H9 (cell line): ENCODE data around the gene SLX4IP. TPM values are rescaled to one million over a fixed set of nuclear protein-coding genes. Genes with fewer than 3 reads are reported as not detected.

Source experiments
- DNase-seq: peaks from one replicate; pipeline ENCODE4 v3.0.0-alpha.2; 2017
- H2AFZ ChIP-seq: one replicate; pipeline ENCODE4 v1.6.1; 2013; ENCODE audit warnings: mild to moderate bottlenecking, low read length, control low read depth, moderate library complexity
- H2AK5ac ChIP-seq: 2 replicates; pipeline ENCODE4 v1.6.1; 2013; ENCODE audit warnings: low read length, control low read depth, mixed read lengths; ENCODE audit not compliant: insufficient read length
- H2BK120ac ChIP-seq: one replicate; pipeline ENCODE4 v1.6.1; 2013; ENCODE audit warnings: low read depth, mild to moderate bottlenecking, low read length, control low read depth, inconsistent platforms; ENCODE audit not compliant: poor library complexity, severe bottlenecking
- H2BK12ac ChIP-seq: 2 replicates; pipeline ENCODE4 v1.6.1; 2013; ENCODE audit warnings: low read length, control low read depth, mixed read lengths, low read depth; ENCODE audit not compliant: insufficient read length
- H2BK15ac ChIP-seq: 2 replicates; pipeline ENCODE4 v1.6.1; 2013; ENCODE audit warnings: low read depth, low read length, control low read depth
- H2BK20ac ChIP-seq: one replicate; pipeline ENCODE4 v1.6.1; 2013; ENCODE audit warnings: low read depth, mild to moderate bottlenecking, low read length, control low read depth, inconsistent platforms; ENCODE audit not compliant: poor library complexity, severe bottlenecking
- H2BK5ac ChIP-seq: 2 replicates; pipeline ENCODE4 v1.6.1; 2013; ENCODE audit warnings: low read length, control low read depth, mixed read lengths; ENCODE audit not compliant: insufficient read length
- H3K14ac ChIP-seq: 2 replicates; pipeline ENCODE4 v1.6.1; 2013; ENCODE audit warnings: low read length, control low read depth; ENCODE audit not compliant: insufficient read depth
- H3K18ac ChIP-seq: 2 replicates; pipeline ENCODE4 v1.6.1; 2013; ENCODE audit warnings: low read depth, mild to moderate bottlenecking, mixed read lengths, low read length, control low read depth; ENCODE audit not compliant: insufficient read length
- H3K23ac ChIP-seq: 2 replicates; pipeline ENCODE4 v1.6.1; 2013; ENCODE audit warnings: low read length, control low read depth, mixed read lengths, low read depth; ENCODE audit not compliant: insufficient read length
- H3K23me2 ChIP-seq: 2 replicates; pipeline ENCODE4 v1.6.1; 2013; ENCODE audit warnings: low read depth, mild to moderate bottlenecking, mixed read lengths, low read length, control low read depth; ENCODE audit not compliant: insufficient read length, poor library complexity, severe bottlenecking
- H3K27ac ChIP-seq: 2 replicates; pipeline ENCODE4 v1.5.1; 2013; ENCODE audit warnings: low read length, control low read depth, mixed read lengths, low read depth; ENCODE audit not compliant: insufficient read length
- H3K27me3 ChIP-seq: 2 replicates; pipeline ENCODE4 v1.6.1; 2013; ENCODE audit warnings: low read length, control low read depth, inconsistent platforms; ENCODE audit not compliant: insufficient read depth
- H3K4ac ChIP-seq: 2 replicates; pipeline ENCODE4 v1.6.1; 2013; ENCODE audit warnings: low read depth, mild to moderate bottlenecking, control low read depth, inconsistent platforms, low read length, moderate library complexity
- H3K4me1 ChIP-seq: 2 replicates; pipeline ENCODE4 v1.6.1; 2013; ENCODE audit warnings: low read length, control low read depth, inconsistent platforms; ENCODE audit not compliant: insufficient read depth
- H3K4me2 ChIP-seq: 2 replicates; pipeline ENCODE4 v1.6.1; 2013; ENCODE audit warnings: low read length, control low read depth, mixed read lengths; ENCODE audit not compliant: insufficient read length, insufficient read depth
- H3K56ac ChIP-seq: 2 replicates; pipeline ENCODE4 v1.6.1; 2013; ENCODE audit warnings: low read depth, mild to moderate bottlenecking, mixed read lengths, low read length, control low read depth; ENCODE audit not compliant: insufficient read length
- H3K79me1 ChIP-seq: 2 replicates; pipeline ENCODE4 v1.6.1; 2013; ENCODE audit warnings: low read depth, mild to moderate bottlenecking, moderate library complexity, low read length, control low read depth, inconsistent platforms; ENCODE audit not compliant: insufficient read depth, poor library complexity, severe bottlenecking
- H3K79me2 ChIP-seq: 2 replicates; pipeline ENCODE4 v1.6.1; 2013; ENCODE audit warnings: low read length, control low read depth, inconsistent platforms; ENCODE audit not compliant: insufficient read depth
- H3K9ac ChIP-seq: 2 replicates; pipeline ENCODE4 v1.6.1; 2013; ENCODE audit warnings: low read length, control low read depth, mixed read lengths; ENCODE audit not compliant: insufficient read length; ENCODE audit errors: extremely low read depth
- H3K9me3 ChIP-seq: one replicate; pipeline ENCODE4 v1.6.1; 2013; ENCODE audit warnings: low read depth, low read length, inconsistent platforms; ENCODE audit not compliant: control insufficient read depth
- H3T11ph ChIP-seq: one replicate; pipeline ENCODE4 v1.6.1; 2013; ENCODE audit warnings: mild to moderate bottlenecking, low read length, control low read depth, inconsistent platforms
- H4K20me1 ChIP-seq: one replicate; pipeline ENCODE4 v1.6.1; 2013; ENCODE audit not compliant: control insufficient read depth, insufficient read length, insufficient read depth
- H4K5ac ChIP-seq: 2 replicates; pipeline ENCODE4 v1.6.1; 2013; ENCODE audit warnings: low read depth, mild to moderate bottlenecking, mixed read lengths, low read length, control low read depth; ENCODE audit not compliant: insufficient read length
- H4K8ac ChIP-seq: replicated peaks from 2 replicates; pipeline ENCODE4 v1.6.1; 2013; ENCODE audit warnings: low read length, control low read depth, mixed read lengths, low read depth; ENCODE audit not compliant: insufficient read length
- H4K91ac ChIP-seq: 2 replicates; pipeline ENCODE4 v1.6.1; 2013; ENCODE audit warnings: low read depth, mild to moderate bottlenecking, moderate library complexity, mixed read lengths, low read length, control low read depth; ENCODE audit not compliant: insufficient read length
- H3K27ac Mint-ChIP-seq, 3 experiments: 2 replicates in 2 of 3; 3 replicates in 1 of 3; pipeline ENCODE4 v1.8.0; 2020 to 2021; ENCODE audit warnings: mixed read lengths in 3 of 3, mild to moderate bottlenecking in 1 of 3, moderate library complexity in 1 of 3
- H3K27me3 Mint-ChIP-seq: 2 replicates; pipeline ENCODE4 v1.8.0; 2021; ENCODE audit warnings: low read depth, mild to moderate bottlenecking, moderate library complexity, mixed read lengths
- H3K36me3 Mint-ChIP-seq, 3 experiments: 2 replicates in 2 of 3; 3 replicates in 1 of 3; pipeline ENCODE4 v1.8.0; 2020 to 2021; ENCODE audit warnings: low read depth in 3 of 3, mixed read lengths in 3 of 3; ENCODE audit not compliant: insufficient read depth in 1 of 3
- H3K4me1 Mint-ChIP-seq, 2 experiments: 2 replicates each; pipeline ENCODE4 v1.8.0; 2020; ENCODE audit warnings: mixed read lengths in 2 of 2
- H3K4me3 Mint-ChIP-seq, 2 experiments: 2 replicates in 1 of 2; 3 replicates in 1 of 2; pipeline ENCODE4 v1.8.0; 2020 to 2021; ENCODE audit warnings: mild to moderate bottlenecking in 2 of 2, mixed read lengths in 2 of 2, moderate library complexity in 1 of 2
- H3K9me3 Mint-ChIP-seq, 2 experiments: 2 replicates in 1 of 2; 3 replicates in 1 of 2; pipeline ENCODE4 v1.8.0; 2020; ENCODE audit warnings: mild to moderate bottlenecking in 2 of 2, mixed read lengths in 2 of 2, moderate library complexity in 1 of 2
- CTCF ChIP-seq: fragments of 200-600 bp; sonication (generic); conservative IDR thresholded peaks from 3 replicates; pipeline ENCODE4 v1.8.0; 2021; ENCODE audit warnings: antibody characterized with exemption, mild to moderate bottlenecking
- total RNA-seq: library from RNA; stranded (reverse); gene quantifications from 2 replicates; pipeline ENCODE4 v1.2.1, GENCODE V29; 2021

Gene SLX4IP
- total RNA-seq, 1 experiment from 2014 or later = 7.9 TPM

DNA sequence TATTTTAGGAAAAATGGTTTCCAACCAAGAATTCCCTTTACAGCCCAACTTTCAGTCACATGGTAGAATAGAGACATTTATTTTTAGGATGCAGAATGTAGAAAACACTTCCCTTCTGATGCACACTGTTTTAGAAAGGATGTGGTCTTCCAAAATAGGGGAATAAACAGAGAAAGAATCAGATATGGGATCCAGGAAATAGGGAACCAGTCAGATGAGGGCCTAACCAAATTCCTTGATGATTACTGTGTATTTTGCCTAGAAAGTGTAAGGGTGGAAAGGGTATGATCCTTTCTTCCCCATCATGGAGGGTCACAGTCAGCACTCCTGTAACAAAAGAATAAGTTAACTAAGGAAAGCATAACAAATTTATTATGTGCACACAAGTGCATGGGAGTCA, 27.4 kb downstream of the SLX4IP start:
- Histone ChIP-seq H3K14ac (no peak overlapping the region), H3K23ac (no peak overlapping the region), H2AK5ac (no peak overlapping the region), H3K9me3 (no peaks in the 10 kb centered on the region), H3K4ac (no peak overlapping the region), H3K23me2 (no peaks in the 10 kb centered on the region), H4K91ac (no peak overlapping the region), H3K56ac (no peak overlapping the region), H3K79me1 (peaks cover 5% of the 10 kb centered on the region), H2BK5ac (no peak overlapping the region), H3K4me2 (no peak overlapping the region), H3K18ac (no peak overlapping the region), H3T11ph (no peak overlapping the region), H3K4me1 (peaks cover 4% of the 10 kb centered on the region; the same call in 1 of the 2 replicates), H3K27ac (no peak overlapping the region), H3K27me3 (no peaks in the 10 kb centered on the region), H2BK12ac (no peak overlapping the region), H4K8ac (no peak overlapping the region), H2BK120ac (no peak overlapping the region), H4K20me1 (no peaks in the 10 kb centered on the region), H4K5ac (no peak overlapping the region), H3K79me2 (peaks cover 6% of the 10 kb centered on the region; the same call in 1 of the 2 replicates), H2BK15ac (no peak overlapping the region), H3K9ac (no peak overlapping the region), H2AFZ (no peak overlapping the region), H2BK20ac (no peak overlapping the region)
- H3K4me3 Mint-ChIP-seq = no peak overlapping the region
- TF ChIP-seq CTCF = no peak
- H3K36me3 Mint-ChIP-seq = peaks cover 18 to 23% (median 21%) of the 10 kb centered on the region in 3 experiments
- no peak for DNase-seq
- peaks cover 33 to 36% of the 10 kb centered on the region in 2 experiments for H3K4me1 Mint-ChIP-seq
- no peak overlapping the region; a peak in 1 of 7 replicates for H3K27ac Mint-ChIP-seq
- H3K27me3 Mint-ChIP-seq = no peaks in the 10 kb centered on the region
- peaks cover 15 to 17% of the 10 kb centered on the region in 2 experiments for H3K9me3 Mint-ChIP-seq
